ENCODE measurements around the gene NDFIP1.

Gene NDFIP1

DNA sequence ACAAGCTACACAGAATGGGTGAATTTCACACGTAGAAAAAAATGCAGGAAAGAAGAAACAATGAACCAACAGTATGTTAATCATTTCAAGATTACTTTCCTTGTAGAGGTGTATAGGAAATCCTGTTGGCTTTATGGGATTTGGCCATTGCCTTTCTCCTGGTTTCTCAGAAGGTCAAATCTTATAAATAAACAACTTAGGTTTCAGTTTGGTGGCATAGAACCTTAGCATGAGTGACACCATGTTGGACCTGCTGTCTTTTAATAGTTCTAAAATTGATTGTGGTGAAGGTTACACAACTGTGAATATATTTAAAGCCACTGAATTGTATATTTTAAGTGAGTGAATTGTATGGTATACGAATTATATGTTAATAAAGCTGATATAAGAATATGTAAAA, 16.7 kb upstream of the NDFIP1 start:
- no peak for TF ChIP-seq CTCF (conservative IDR thresholded peaks at IDR 0.05; ENCODE audit: control insufficient read depth, insufficient read depth, low read depth, low read length)
- DNase-seq (ENCODE audit: low read depth), result no peak
- H3K4me3 ChIP-seq (ENCODE audit: control insufficient read depth, low read depth, low read length), result no peak overlapping the region

DNA sequence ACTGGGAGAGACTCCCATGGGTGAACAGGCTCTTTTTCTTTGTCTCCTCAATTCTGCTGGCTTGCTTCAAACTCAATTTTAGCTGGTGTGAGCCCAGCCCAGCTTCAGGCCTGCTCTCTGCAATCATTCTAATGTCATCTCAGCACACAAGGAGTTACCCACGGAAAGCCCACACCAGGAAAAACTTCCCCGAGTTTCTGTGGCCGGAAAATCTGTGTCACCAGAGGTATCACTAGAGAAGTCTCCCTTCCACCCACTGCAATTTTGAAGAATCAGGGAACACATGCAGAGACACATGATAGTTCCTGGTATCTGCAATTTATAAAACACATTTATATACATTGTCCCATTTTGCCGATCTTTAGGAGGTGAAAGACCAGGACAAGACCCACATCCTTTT, 13.5 kb upstream of the NDFIP1 start:
- DNase-seq (ENCODE audit: low read depth), result no peak
- no peak overlapping the region for H3K4me3 ChIP-seq (ENCODE audit: control insufficient read depth, low read depth, low read length)
- no peak for TF ChIP-seq CTCF (conservative IDR thresholded peaks at IDR 0.05; ENCODE audit: control insufficient read depth, insufficient read depth, low read depth, low read length)

DNA sequence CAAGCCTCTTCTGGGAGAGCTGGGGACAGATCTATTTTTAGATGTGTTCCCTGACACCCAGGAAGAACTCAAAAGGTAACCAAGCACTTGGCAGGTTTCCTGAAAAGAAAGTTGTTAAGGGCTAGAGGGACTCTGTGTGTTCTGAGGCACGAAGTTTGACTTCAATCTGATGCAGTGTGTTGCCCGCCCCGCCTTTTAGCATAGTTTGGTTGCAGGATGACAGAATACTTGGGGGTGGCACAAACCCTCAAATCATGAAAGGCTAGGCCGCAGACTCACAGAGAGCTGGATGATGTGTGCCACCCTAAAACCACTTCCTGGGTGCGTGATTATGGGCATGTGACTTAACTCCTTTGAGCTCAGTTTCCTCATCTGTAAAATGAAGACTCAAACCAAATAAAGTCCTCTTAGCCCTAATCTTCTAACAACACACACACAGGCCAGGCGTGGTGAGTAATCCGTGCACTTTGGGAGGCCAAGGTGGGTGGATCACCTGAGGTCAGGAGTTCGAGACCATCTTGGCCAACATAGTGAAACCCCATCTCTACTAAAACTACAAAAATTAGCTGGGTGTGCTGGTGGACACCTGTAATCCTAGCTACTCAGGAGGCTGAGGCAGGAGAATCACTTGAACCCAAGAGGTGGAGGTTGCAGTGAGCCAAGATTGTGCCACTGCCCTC, 12.8 kb upstream of the NDFIP1 start:
- H3K4me3 ChIP-seq (ENCODE audit: control insufficient read depth, low read depth, low read length), result no peak overlapping the region
- no peak for DNase-seq (ENCODE audit: low read depth)
- TF ChIP-seq CTCF (conservative IDR thresholded peaks at IDR 0.05; ENCODE audit: control insufficient read depth, insufficient read depth, low read depth, low read length), result no peak

DNA sequence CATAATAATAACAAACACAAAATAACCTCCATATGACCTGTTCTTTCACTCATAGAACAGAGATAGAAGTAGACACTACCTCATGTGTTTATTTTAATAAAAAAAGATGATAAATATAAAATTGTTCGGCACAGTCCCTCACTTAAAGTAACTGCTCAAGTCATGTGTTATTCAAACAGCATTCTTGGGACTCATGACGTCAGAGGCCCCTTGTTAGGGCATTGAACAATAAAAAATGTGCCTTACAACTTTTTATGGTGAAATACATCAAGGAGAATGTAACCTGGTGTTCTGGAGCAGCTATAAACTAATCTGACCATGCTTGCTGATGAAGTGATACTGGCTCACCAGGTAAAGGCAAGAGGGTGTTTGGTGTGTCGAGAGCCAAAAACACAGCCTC, 12.2 kb upstream of the NDFIP1 start:
- DNase-seq (ENCODE audit: low read depth), result no peak
- no peak for TF ChIP-seq CTCF (conservative IDR thresholded peaks at IDR 0.05; ENCODE audit: control insufficient read depth, insufficient read depth, low read depth, low read length)
- no peak overlapping the region for H3K4me3 ChIP-seq (ENCODE audit: control insufficient read depth, low read depth, low read length)

GRCh38 chr5:142097681-142098080, 10.9 kb upstream of the NDFIP1 start:
- DNase-seq (ENCODE audit: low read depth), result no peak
- H3K4me3 ChIP-seq (ENCODE audit: control insufficient read depth, low read depth, low read length), result no peak overlapping the region
- no peak for TF ChIP-seq CTCF (conservative IDR thresholded peaks at IDR 0.05; ENCODE audit: control insufficient read depth, insufficient read depth, low read depth, low read length)

DNA sequence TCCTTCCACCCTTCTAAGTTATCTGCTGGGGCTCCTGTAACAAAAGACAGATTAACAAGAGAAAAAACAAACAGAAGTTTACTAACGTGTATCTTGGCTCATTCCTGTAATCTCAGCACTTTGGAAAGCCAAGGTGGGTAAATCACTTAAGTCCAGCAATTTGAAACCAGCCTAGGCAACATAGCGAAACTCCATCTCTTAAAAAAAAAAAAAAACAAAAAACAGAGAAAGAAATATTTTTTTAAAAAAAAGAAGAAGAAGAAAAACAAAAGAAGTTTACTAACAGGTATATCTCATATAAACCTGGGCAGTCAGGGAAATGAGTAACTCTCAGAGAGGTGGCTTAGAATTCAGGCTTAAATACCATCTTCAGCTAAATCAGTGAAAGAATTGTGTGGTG, 10.3 kb upstream of the NDFIP1 start:
- no peak for TF ChIP-seq CTCF (conservative IDR thresholded peaks at IDR 0.05; ENCODE audit: control insufficient read depth, insufficient read depth, low read depth, low read length)
- DNase-seq (ENCODE audit: low read depth), result no peak
- no peak overlapping the region for H3K4me3 ChIP-seq (ENCODE audit: control insufficient read depth, low read depth, low read length)

GRCh38 chr5:142098931-142099330, 9.6 kb upstream of the NDFIP1 start:
- DNase-seq (ENCODE audit: low read depth), result no peak
- TF ChIP-seq CTCF (conservative IDR thresholded peaks at IDR 0.05; ENCODE audit: control insufficient read depth, insufficient read depth, low read depth, low read length), result no peak
- no peak overlapping the region for H3K4me3 ChIP-seq (ENCODE audit: control insufficient read depth, low read depth, low read length)

Data from fibroblast of mammary gland (primary cell).